Measurements from ENCODE around the gene ZACN. TPM values are rescaled to one million over a fixed set of nuclear protein-coding genes. Genes with fewer than 3 reads are reported as not detected.

Gene ZACN
- total RNA-seq, 1 experiment from 2014 or later = 0.09 TPM

- Mint-ChIP-seq H3K27me3 (ENCODE audit: low read depth) (no peaks in the 10 kb centered on the region), H3K9me3 (no peaks in the 10 kb centered on the region), H3K36me3 (ENCODE audit: insufficient read depth in 1 of 3, low read depth in 3 of 3) (peaks cover 36 to 88% (median 76%) of the 10 kb centered on the region in 3 experiments; a peak in 6 of 7 replicates), H3K4me3 (no peak overlapping the region), H3K4me1 (no peaks in the 10 kb centered on the region), H3K27ac (no peak overlapping the region)
- Histone ChIP-seq H3K4ac (ENCODE audit: low read depth, low read length) (no peak overlapping the region), H3K79me1 (ENCODE audit: insufficient read depth, low read depth, low read length, poor library complexity, severe bottlenecking) (no peaks in the 10 kb centered on the region), H3K4me2 (ENCODE audit: insufficient read depth, insufficient read length, low read length) (no peak overlapping the region), H4K5ac (ENCODE audit: insufficient read length, low read depth, low read length) (no peak overlapping the region), H3K79me2 (ENCODE audit: insufficient read depth, low read length) (no peaks in the 10 kb centered on the region), H3K4me1 (ENCODE audit: insufficient read depth, low read length) (no peaks in the 10 kb centered on the region), H2AK5ac (ENCODE audit: insufficient read length, low read length) (no peak overlapping the region), H3K27me3 (ENCODE audit: insufficient read depth, low read length) (no peaks in the 10 kb centered on the region), H3K9me3 (ENCODE audit: control insufficient read depth, low read depth, low read length) (no peaks in the 10 kb centered on the region), H3K18ac (ENCODE audit: insufficient read length, low read depth, low read length) (no peak overlapping the region), H2BK20ac (ENCODE audit: low read depth, low read length, poor library complexity, severe bottlenecking) (no peak overlapping the region), H3K9ac (ENCODE audit: extremely low read depth, insufficient read length, low read length) (no peak overlapping the region), H4K20me1 (ENCODE audit: control insufficient read depth, insufficient read depth, insufficient read length) (no peaks in the 10 kb centered on the region), H3K23me2 (ENCODE audit: insufficient read length, low read depth, low read length, poor library complexity, severe bottlenecking) (no peaks in the 10 kb centered on the region), H3K56ac (ENCODE audit: insufficient read length, low read depth, low read length) (no peak overlapping the region), H4K91ac (ENCODE audit: insufficient read length, low read depth, low read length) (no peak overlapping the region), H3K23ac (ENCODE audit: insufficient read length, low read depth, low read length) (no peak overlapping the region), H3K14ac (ENCODE audit: insufficient read depth, low read length) (no peak overlapping the region), H2BK15ac (ENCODE audit: low read depth, low read length) (no peak overlapping the region), H2AFZ (ENCODE audit: low read length) (no peak overlapping the region), H2BK12ac (ENCODE audit: insufficient read length, low read depth, low read length) (no peak overlapping the region), H2BK120ac (ENCODE audit: low read depth, low read length, poor library complexity, severe bottlenecking) (no peak overlapping the region), H2BK5ac (ENCODE audit: insufficient read length, low read length) (no peak overlapping the region), H3K27ac (ENCODE audit: insufficient read length, low read depth, low read length) (no peak overlapping the region), H4K8ac (replicated peaks; ENCODE audit: insufficient read length, low read depth, low read length) (no peak overlapping the region), H3T11ph (ENCODE audit: low read length) (no peak overlapping the region)
- no CpG with 5 or more reads among the region's 15 CpGs for WGBS (ENCODE audit: extremely low coverage, insufficient read length, low lambda C conversion rate)
- no peak for DNase-seq
- TF ChIP-seq CTCF (conservative IDR thresholded peaks at IDR 0.05) = no peak
Observed at GRCh38 chr17:76063875-76064546, 15.0 kb upstream of the ZACN start.
